Measurements from ENCODE around the gene BRDT.

- TF ChIP-seq POLR2AphosphoS5 (IDR thresholded peaks at IDR 0.05; ENCODE audit: low read depth, low read length), result no peak
- no peak for TF ChIP-seq CTCF (IDR thresholded peaks at IDR 0.05)
- TF ChIP-seq SIN3A (IDR thresholded peaks at IDR 0.05; ENCODE audit: borderline replicate concordance, insufficient read depth, low read depth, low read length), result no peak
Observed at GRCh38 chr1:92004129-92004528, 54.9 kb downstream of the BRDT start.

Data from Panc1 (cell line).